ENCODE measurements around the gene TBL1XR1. TPM values are rescaled to one million over a fixed set of nuclear protein-coding genes. Genes with fewer than 3 reads are reported as not detected.

Gene TBL1XR1
- total RNA-seq, 1 experiment from 2014 or later = 180 TPM

GRCh38 chr3:177085794-177086193 lies 111.5 kb downstream of the TBL1XR1 start (continued):
- TF ChIP-seq ELF1 (IDR thresholded peaks at IDR 0.05; ENCODE audit: borderline replicate concordance, low read depth) (no peak), EZH2phosphoT487 (IDR thresholded peaks at IDR 0.05; ENCODE audit: borderline replicate concordance) (no peak)

GRCh38 chr3:177084616-177085015 lies 112.7 kb downstream of the TBL1XR1 start:
- no peaks in the 10 kb centered on the region for H3K27me3 ChIP-seq (ENCODE audit: insufficient read depth, low read length)
- ChIA-PET POLR2A (no interaction called here), RAD21 (ENCODE audit: low non-redundant PET in 1 of 2, low total read pairs in 2 of 2, uncharacterized antibody in 2 of 2, unreplicated experiment in 2 of 2) (no interaction called here), CTCF (no interaction called here)
- no peaks in the 10 kb centered on the region for H3K9me3 ChIP-seq (ENCODE audit: control insufficient read depth in 1 of 2, insufficient read depth in 1 of 2, low read depth in 1 of 2, low read length in 2 of 2)
- H4K20me1 ChIP-seq (ENCODE audit: insufficient read depth) = peaks cover 9% of the 10 kb centered on the region; the same call in 1 of the 2 replicates
- DNase-seq (ENCODE audit: low read depth, low spot score) (no peak), ATAC-seq (no peak)
- H2AFZ ChIP-seq (ENCODE audit: low read depth, low read length, poor library complexity, severe bottlenecking) = no peak overlapping the region
- no peaks in the 10 kb centered on the region for H3K36me3 ChIP-seq (ENCODE audit: control insufficient read depth in 1 of 2, insufficient read depth in 2 of 2, low read length in 2 of 2)
- no peak overlapping the region for H3K4me3 ChIP-seq (replicated peaks in 1 of 2; ENCODE audit: low read depth in 1 of 2, low read length in 2 of 2)
- H3K79me2 ChIP-seq (ENCODE audit: insufficient read depth, low read length) = peaks cover 97% of the 10 kb centered on the region
- H3K27ac ChIP-seq (ENCODE audit: low read depth, low read length) = no peak overlapping the region
- no peak overlapping the region for H3K4me2 ChIP-seq (ENCODE audit: low read length)
- no peaks in the 10 kb centered on the region for H3K4me1 ChIP-seq (ENCODE audit: control insufficient read depth in 1 of 2, insufficient read depth in 2 of 2, low read length in 2 of 2)
- BruUV-seq (replicated peaks) = no TSS peak
- H3K9me2 ChIP-seq (ENCODE audit: insufficient read depth) = no peaks in the 10 kb centered on the region
- no peak overlapping the region for H3K9ac ChIP-seq (ENCODE audit: low read length)
- TF ChIP-seq MAX (IDR thresholded peaks at IDR 0.05) (no peak), EZH2 (IDR thresholded peaks at IDR 0.05) (no peak), REST (IDR thresholded peaks at IDR 0.05; ENCODE audit: low read depth) (no peak), TCF7L2 (IDR thresholded peaks at IDR 0.05; ENCODE audit: borderline replicate concordance, extremely low read depth, insufficient read depth, insufficient read length) (no peak), CTCF (IDR thresholded peaks at IDR 0.05 in 2 of 3, conservative IDR thresholded peaks at IDR 0.05 in 1 of 3; ENCODE audit: borderline replicate concordance in 1 of 3, insufficient read depth in 1 of 3, low read depth in 2 of 3, low read length in 2 of 3) (no peak), ZFX (IDR thresholded peaks at IDR 0.05) (no peak), ZBTB33 (IDR thresholded peaks at IDR 0.05; ENCODE audit: extremely low read depth, insufficient replicate concordance, low read length) (no peak), ZNF274 (IDR thresholded peaks at IDR 0.05; ENCODE audit: low read depth, low read length) (no peak), SRF (IDR thresholded peaks at IDR 0.05; ENCODE audit: low read depth) (no peak), SIN3A (IDR thresholded peaks at IDR 0.05; ENCODE audit: low read depth) (no peak), ATF3 (IDR thresholded peaks at IDR 0.05) (no peak), CEBPB (IDR thresholded peaks at IDR 0.05; ENCODE audit: low read depth) (no peak), POLR2A (IDR thresholded peaks at IDR 0.05; ENCODE audit: borderline replicate concordance, extremely low read depth, insufficient read depth, insufficient read length) (no peak), ELF1 (IDR thresholded peaks at IDR 0.05; ENCODE audit: borderline replicate concordance, low read depth) (no peak), RAD21 (IDR thresholded peaks at IDR 0.05; ENCODE audit: low read depth) (no peak), POLR2AphosphoS5 (IDR thresholded peaks at IDR 0.05; ENCODE audit: low read depth, low read length) (no peak), FOSL1 (IDR thresholded peaks at IDR 0.05; ENCODE audit: low read depth) (no peak), EGR1 (IDR thresholded peaks at IDR 0.05; ENCODE audit: low read depth) (no peak)
- intact Hi-C loops (cut with micrococcal nuclease) = no loop called here

All from HCT116 (cell line).